ENCODE results near the gene ATP4A.

- TF ChIP-seq, protein P1, sequence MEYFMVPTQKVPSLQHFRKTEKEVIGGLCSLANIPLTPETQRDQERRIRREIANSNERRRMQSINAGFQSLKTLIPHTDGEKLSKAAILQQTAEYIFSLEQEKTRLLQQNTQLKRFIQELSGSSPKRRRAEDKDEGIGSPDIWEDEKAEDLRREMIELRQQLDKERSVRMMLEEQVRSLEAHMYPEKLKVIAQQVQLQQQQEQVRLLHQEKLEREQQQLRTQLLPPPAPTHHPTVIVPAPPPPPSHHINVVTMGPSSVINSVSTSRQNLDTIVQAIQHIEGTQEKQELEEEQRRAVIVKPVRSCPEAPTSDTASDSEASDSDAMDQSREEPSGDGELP (CRISPR knock-in tag; IDR thresholded peaks at IDR 0.05; ENCODE audit: borderline replicate concordance): no peak
- no peak for TF ChIP-seq CBX8 (IDR thresholded peaks at IDR 0.05; ENCODE audit: borderline replicate concordance, extremely low read depth, low read depth, low read length, poor library complexity, severe bottlenecking)
- no peak for TF ChIP-seq ESRRA (IDR thresholded peaks at IDR 0.05; ENCODE audit: borderline replicate concordance, low read depth)
- TF ChIP-seq REST (IDR thresholded peaks at IDR 0.05; ENCODE audit: borderline replicate concordance): no peak
- TF ChIP-seq REST (CRISPR knock-in tag; IDR thresholded peaks at IDR 0.05; ENCODE audit: low read depth): no peak
- TF ChIP-seq PATZ1 (CRISPR knock-in tag; IDR thresholded peaks at IDR 0.05; ENCODE audit: borderline replicate concordance): no peak
- TF ChIP-seq GABPB1 (CRISPR knock-in tag; IDR thresholded peaks at IDR 0.05): no peak
- TF ChIP-seq, protein P2, sequence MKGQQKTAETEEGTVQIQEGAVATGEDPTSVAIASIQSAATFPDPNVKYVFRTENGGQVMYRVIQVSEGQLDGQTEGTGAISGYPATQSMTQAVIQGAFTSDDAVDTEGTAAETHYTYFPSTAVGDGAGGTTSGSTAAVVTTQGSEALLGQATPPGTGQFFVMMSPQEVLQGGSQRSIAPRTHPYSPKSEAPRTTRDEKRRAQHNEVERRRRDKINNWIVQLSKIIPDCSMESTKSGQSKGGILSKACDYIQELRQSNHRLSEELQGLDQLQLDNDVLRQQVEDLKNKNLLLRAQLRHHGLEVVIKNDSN (CRISPR knock-in tag; IDR thresholded peaks at IDR 0.05): no peak
Observed at GRCh38 chr19:35534803-35535480, 28.5 kb downstream of the ATP4A start.

Data from K562 (cell line).